HG03521 (cell line): ENCODE measurements around the gene TSKS.

ENCODE experiments used
- ATAC-seq: cut with Tn5 transposase; IDR thresholded peaks from one replicate; pipeline ENCODE4 v1.9.1; 2021; ENCODE audit warnings: mild to moderate bottlenecking, moderate library complexity; ENCODE audit not compliant: unreplicated experiment

TSKS gene

GRCh38 chr19:49798574-49798973 is 35.5 kb upstream of the TSKS start:
- no peak for ATAC-seq

DNA sequence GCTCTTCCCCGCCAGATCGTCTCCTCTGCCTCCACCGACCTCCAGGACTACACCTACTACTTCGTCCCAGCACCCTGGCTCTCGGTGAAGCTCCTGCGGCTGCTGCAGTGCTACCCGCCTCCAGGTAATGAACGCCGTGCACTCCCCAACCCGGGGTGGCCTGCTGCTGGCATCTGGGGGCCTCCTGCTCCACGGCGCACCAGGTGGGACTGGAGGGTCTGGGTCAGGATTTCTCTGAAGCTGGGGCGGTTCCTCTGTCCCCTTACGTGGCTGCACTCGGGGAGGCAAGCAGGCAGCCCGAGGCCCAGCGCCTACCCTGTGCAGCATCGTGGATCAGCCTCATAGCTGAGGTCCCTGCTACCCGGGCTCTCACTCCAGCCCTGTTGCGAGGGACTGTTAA is 32.5 kb upstream of the TSKS start:
- ATAC-seq, result no peak

GRCh38 chr19:49793561-49793840 is 30.4 kb upstream of the TSKS start:
- no peak for ATAC-seq

- ATAC-seq, result no peak
Observed at GRCh38 chr19:49792829-49793560, 29.9 kb upstream of the TSKS start.

DNA sequence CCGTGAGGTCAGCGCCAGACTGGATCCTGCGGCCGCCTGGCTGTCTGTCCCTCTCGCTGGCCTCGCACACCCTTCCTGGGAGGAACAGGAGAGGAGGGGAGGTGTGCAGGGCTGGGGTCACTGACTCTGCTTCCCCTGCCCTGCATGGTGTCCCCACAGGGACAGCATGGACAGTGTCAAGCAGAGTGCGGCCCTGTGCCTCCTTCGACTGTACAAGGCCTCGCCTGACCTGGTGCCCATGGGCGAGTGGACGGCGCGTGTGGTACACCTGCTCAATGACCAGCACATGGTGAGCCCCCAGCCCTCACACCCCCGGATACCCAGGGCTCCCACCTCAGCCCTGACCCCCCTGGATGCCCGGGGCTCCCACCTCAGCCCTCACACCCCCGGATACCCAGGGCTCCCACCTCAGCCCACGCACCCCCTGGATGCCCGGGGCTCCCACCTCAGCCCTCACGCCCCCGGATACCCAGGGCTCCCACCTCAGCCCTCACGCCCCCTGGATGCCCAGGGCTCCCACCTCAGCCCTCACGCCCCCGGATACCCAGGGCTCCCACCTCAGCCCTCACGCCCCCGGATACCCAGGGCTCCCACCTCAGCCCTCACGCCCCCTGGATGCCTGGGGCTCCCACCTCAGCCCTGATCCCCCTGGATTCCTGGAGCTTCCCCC is 28.8 kb upstream of the TSKS start:
- ATAC-seq, result no peak

DNA sequence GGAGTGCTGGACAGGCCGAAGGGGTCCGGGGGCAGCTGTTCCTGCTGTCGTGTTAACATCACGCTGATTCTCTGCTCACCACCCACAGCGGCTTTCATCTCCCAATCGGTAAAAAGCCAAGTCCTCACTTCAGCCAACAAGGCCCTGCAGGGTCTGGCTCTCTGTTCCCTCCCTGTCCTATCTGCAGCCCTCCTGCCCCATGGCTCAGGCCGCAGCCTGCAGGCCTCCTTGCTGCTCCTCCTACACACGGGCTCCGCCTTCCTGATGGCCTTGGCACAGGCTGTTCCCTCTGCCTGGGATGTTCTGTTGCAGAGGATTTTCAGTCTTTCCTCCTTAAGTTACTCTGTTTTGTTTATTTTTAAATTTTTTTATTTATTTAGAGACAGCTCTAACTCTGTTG is 27.8 kb upstream of the TSKS start:
- no peak for ATAC-seq

DNA sequence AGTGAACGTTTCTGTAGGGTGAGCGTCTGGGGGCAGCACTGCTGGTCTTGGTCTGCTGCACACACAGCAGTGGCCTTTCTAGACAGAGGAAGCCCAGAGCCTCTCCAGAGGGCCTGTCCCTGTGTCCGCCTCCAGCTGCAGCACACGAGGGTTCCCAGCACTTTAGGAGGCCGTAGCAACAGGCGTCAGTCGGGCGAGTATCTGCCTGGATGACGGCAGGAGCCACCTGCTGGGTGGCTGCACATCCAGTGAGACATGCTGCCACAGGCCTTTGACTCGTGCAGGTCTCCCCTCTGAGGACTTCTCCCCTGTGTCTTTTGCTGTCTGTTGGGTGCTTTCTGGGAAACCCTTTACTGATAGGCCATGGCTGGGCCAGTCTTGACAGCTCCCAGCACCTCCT is 25.8 kb upstream of the TSKS start:
- no peak for ATAC-seq

DNA sequence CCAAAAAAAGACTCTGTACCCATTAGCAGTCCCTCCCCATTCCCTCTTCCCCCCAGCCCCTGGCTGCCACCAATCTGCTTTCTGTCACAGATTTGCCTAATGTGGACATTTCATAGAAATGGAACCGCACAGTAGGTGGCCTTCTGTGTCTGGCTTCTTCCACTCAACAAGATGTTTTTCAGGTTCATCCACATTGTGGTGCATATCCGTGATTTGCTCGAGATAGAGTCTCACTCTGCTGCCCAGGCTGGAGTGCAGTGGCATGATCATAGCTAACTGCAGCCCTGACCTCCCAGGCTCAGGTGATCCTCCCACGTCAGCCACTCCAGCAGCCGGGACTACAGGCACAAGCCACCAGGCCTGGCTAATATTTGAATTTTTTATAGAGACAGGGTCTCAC is 24.6 kb upstream of the TSKS start:
- ATAC-seq, result no peak

DNA sequence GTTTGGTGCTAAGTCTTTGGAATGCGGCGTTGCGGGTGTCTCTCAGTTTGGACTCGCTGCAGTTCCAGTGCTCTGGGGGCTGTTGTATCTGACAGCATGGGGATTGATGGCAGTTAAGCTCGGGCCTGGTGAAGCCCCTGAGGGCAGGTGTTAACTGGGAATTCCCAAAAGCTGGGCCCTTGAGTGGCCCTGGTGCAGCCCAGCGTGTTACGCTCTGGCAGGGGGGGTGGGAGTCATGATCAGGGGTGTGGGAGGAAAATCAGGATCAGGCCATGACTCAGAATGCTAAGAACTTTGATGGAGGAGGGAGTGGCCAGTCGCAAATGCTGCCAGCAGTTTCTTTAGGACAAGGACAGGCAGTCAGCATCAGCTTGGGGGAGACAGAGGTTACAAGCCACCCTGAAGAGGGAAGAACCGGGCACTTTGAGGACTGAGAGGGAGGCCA is 23.3 kb upstream of the TSKS start:
- ATAC-seq, result no peak

- ATAC-seq, result no peak
Observed at GRCh38 chr19:49782515-49782914, 19.4 kb upstream of the TSKS start.

DNA sequence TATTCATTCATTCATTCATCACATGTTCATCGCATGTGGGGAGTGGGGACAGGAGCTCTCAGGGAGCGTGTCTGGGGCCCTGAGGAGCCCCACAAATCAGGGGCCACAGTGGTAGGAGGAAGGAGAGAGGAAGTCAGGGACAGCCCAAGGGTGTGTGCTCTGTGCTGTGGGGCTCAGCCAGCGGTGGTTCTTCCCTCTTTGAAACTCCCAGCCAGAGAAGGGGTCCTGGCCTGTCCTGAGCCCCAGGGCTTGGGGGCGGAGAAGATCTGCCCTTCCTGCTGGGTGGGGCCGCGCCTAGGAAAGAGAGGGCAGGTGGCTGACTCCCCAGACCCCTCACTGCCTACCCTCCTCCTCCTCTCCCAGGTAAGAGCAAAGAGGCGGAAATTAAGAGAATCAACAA is 18.3 kb upstream of the TSKS start:
- ATAC-seq, result no peak

GRCh38 chr19:49780861-49781260 is 17.8 kb upstream of the TSKS start:
- ATAC-seq, result no peak

- no peak for ATAC-seq
Observed at GRCh38 chr19:49779731-49780555, 16.8 kb upstream of the TSKS start.

DNA sequence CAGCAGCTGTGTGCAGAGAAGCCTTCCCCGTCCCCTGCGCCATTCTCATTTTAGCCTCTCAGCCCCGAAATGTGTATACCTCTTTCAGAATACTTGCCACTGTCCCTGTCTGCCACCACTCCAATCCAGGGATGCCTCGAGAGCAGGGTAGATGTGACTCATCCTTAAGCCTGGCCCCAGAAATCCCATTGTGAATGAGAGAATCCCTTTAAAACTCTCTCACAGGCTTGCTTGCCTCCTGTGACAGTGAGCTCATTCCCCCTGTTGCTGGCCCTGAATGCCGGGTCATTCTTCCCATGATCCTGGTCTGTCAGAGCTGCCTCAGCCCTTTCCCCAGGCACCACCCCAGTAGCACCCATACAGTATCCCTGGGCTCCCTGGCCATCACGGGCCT is 13.3 kb upstream of the TSKS start:
- no peak for ATAC-seq

DNA sequence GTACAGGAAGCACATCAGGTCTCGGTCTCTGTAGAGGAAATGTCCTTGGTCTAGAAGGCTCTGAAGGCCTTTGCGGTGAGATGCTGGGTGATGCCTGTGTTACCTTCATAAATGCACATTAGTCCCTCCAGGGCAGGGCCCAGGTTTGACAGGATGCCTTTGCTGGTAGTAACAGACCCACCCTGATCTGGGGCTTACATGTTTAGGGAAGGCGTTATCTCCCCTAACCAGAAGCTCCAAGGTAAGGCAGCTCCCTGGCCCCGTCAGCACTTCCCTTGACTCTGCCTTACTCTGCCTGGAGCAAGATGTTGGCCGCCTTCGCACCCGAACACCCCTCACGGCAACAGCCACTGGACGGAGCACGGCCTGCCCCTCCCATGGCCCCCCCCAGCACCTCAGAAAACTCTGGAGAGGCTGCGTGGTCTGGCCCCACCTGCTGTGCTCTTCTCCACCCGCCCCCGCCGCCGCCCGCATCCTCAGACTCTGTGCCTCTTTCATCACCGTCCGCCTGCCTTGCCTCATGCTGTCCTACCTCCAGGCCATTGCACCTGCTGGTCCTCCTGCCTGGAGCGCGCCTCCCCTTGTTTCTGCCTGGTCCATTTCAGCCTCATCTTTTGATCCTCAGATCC is 12.8 kb upstream of the TSKS start:
- no peak for ATAC-seq

GRCh38 chr19:49774969-49775368 is 11.9 kb upstream of the TSKS start:
- ATAC-seq, result no peak

DNA sequence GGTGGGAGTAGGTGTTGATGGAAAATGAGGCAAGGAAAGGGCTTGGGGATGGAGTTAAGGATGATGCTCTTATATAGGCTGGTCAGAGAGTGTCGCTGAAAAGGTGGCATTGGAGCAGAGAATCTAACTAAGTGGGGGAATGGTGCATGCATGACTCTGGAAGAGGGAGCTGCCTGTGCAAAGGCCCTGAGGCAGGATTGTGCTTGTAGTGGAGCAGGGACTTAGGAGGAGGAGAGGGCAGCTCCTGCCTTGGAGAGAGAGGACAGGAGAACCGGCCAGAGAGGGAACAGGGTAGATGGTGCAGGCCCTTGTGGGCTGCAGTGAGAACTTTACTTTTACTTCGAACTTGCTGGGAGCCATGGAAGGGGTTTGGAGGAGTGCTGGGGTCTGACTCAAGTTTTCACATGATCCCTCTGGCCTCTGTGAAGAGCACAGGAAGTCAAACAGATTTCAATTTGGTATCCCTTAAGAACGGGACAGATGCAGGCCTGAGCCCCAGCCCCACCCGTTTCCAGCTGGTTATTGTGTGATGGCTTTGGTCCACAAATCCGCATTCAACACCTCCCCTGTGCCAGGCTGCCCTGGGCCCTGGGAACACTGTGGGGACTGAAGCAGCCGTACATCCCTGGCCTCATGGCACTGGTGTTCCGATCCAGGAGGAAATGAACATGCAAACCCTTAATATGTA is 10.7 kb upstream of the TSKS start:
- no peak for ATAC-seq

DNA sequence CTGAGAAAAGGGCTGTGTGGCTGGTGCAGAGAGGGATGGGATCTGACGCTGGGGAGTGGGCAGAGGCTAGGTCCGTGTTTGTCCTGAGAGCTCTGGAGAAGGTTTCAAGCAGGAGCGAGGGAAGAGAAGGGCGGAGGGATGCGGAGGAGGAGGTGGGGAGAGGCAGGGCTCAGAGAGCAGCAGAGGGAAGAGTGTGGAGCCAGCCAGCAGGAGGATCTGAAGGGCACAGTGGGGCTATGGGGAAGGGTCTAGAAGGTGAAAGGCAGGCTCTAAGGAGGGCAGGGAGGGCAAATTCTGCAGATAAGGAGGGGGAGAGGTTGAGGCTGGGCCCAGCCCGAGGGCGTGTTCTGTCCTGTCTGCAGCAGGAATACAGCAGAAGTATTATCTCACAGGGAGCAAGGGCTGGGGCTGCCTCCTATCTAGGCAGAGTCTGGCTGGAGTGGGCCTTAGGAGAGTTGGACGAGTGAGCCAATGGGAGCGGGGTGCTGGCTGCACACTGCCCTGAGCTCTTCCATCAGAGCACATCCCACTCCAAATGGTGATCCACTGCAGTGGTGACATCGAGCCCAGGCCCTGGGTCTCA is 9.8 kb upstream of the TSKS start:
- no peak for ATAC-seq

GRCh38 chr19:49771674-49772139 is 8.6 kb upstream of the TSKS start:
- no peak for ATAC-seq

DNA sequence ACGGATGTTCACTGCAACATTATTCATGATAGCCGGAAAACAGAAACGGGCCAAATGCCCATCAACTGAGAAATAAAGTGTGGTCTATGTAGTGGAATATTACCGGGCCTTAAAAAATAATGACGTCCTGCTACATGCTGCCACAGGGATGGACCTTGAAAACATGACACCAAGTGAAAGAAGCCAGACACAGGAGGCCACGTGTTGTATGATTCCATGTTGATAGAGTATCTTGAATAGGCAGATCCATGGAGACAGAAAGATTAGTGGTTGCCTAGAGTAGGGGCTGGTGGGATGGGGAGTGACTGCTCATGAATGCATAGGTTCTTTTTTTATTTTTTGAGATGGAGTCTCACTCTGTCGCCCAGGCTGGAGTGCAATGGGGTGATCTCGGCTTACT is 7.4 kb upstream of the TSKS start:
- no peak for ATAC-seq
